ENCODE data around the gene PLPPR2.
A peak's percentile ranks its signal among the peaks of the same experiment; 100 is the strongest.
"Not testable (repeated sequence)": the region's sequence is repeated elsewhere in the genome, so short reads cannot be mapped to it uniquely, and the experiment has no call there.

The PLPPR2 gene

DNA sequence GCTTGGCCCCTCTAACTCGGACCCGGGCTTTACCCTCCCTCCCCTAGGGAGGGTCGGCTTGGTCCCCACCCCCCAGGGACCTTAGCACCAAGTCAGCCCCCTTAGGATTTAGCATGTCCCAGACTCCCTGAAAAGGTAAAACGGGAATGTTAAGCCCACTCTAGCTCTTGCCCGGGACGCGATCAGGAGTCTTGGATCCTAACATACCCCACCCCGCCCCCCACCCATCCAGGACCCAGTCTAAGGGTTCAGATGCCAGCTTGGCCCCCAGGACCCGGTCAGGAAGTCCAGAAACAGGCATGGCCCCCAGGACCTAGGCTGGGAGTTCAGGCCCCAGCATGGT is 28.4 kb downstream of the PLPPR2 start:
- in situ Hi-C loops (cut with MboI; ENCODE audit: low sequenced_read_pairs): no loop called here
- Histone ChIP-seq H3K9me3 (no peaks in the 10 kb centered on the region), H3K27me3 (ENCODE audit: low read depth) (no peaks in the 10 kb centered on the region), H3K4me3 (peak overlapping the region; percentile 30), H3K36me3 (replicated peaks) (no peaks in the 10 kb centered on the region), H3K4me1 (peaks cover 16% of the 10 kb centered on the region)
- DNase-seq (ENCODE audit: low spot score in 2 of 2): no peak

DNA sequence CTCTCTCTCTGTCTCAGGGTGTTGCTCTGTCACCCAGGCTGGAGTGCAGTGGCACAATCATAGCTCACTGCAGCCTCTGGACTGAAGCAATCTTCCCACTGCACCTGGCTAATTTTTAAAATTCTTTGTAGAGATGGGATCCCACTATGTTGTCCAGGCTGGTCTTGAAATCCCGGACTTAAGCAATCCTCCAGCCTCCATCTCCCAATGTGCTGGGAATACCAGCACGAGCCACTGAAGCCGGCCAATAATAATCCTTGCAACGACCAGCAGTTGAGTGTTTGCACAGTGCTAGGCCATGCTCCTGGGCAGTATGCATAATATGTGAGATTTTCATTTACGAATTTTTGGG is 29.5 kb downstream of the PLPPR2 start:
- Histone ChIP-seq H3K27me3 (ENCODE audit: low read depth) (no peaks in the 10 kb centered on the region), H3K36me3 (replicated peaks) (no peaks in the 10 kb centered on the region), H3K4me1 (peaks cover 16% of the 10 kb centered on the region), H3K4me3 (no peak overlapping the region), H3K9me3 (no peaks in the 10 kb centered on the region)
- in situ Hi-C loops (cut with MboI; ENCODE audit: low sequenced_read_pairs): no loop called here
- DNase-seq (ENCODE audit: low spot score in 2 of 2): no peak

DNA sequence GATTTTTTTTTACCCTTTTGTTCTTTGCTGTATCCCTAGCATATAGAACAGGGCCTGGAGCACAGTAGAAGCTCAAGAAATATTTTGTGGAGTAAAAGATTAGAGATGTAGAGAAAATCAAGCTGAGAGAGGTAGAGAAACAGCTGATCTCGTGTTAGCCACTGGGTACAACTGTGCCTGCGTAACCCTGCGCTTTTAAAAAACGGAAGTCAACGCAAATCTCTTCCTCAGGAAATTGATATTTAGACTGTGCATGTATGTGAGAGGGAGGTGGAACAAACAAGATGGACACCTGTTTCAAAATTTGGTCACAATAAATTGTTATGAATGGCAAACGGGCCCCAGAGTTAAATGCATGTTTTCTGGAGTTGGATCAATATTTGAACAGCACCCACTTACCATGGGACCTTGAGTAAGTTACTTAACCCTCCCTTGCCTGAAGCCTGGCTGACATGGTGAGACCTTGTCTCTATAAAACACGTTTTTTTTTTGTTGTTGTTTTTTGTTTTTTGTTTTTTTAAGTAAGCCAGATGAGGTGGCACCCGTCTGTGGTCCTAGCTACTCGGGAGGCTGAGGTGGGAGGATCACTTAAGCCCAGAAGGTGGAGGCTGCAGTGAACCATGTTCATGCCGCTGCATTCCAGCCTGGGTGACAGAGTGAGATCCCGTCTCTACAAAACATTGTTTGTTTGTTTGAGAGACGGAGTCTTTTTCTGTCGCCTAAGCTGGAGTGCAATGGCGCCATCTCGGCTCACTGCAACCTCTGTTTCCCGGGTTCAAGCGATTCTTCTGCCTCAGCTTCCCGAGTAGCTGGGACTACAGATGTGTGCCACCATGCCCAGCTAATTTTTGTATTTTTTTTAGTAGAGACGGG is 32.2 kb downstream of the PLPPR2 start:
- no peak for DNase-seq (ENCODE audit: low spot score in 2 of 2)
- Histone ChIP-seq H3K4me1 (peaks cover 7% of the 10 kb centered on the region), H3K9me3 (no peaks in the 10 kb centered on the region), H3K4me3 (no peak overlapping the region), H3K27me3 (ENCODE audit: low read depth) (no peaks in the 10 kb centered on the region), H3K36me3 (replicated peaks) (no peaks in the 10 kb centered on the region)
- in situ Hi-C loops (cut with MboI; ENCODE audit: low sequenced_read_pairs): no loop called here

DNA sequence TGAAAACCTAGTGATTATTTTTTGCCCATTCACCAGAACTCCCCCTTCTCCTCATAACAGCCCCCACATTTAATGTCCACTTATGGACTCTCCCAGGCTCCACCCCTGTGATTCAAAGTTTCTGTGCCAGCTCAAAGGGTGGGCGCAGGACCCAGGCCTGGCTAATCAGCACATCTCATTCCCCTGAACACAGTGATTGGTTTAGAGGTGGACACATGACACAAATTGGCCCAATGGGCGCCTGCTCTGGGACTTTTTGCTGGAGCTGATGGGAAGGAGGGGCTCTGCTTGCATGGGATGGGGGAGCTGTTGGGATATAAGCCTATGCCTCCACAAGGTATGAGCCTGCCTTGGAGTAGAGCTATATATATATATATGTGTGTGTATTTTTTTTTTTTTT is 35.1 kb downstream of the PLPPR2 start:
- Histone ChIP-seq H3K4me3 (no peak overlapping the region), H3K4me1 (no peaks in the 10 kb centered on the region), H3K9me3 (no peaks in the 10 kb centered on the region), H3K36me3 (replicated peaks) (no peaks in the 10 kb centered on the region), H3K27me3 (ENCODE audit: low read depth) (no peaks in the 10 kb centered on the region)
- DNase-seq (ENCODE audit: low spot score in 2 of 2): no peak
- in situ Hi-C loops (cut with MboI; ENCODE audit: low sequenced_read_pairs): no loop called here

- no peaks in the 10 kb centered on the region for H3K9me3 ChIP-seq
- H3K4me1 ChIP-seq: no peaks in the 10 kb centered on the region
- no peaks in the 10 kb centered on the region for H3K27me3 ChIP-seq (ENCODE audit: low read depth)
- no peak for DNase-seq (ENCODE audit: low spot score in 2 of 2)
- H3K4me3 ChIP-seq: no peak overlapping the region
- in situ Hi-C loops (cut with MboI; ENCODE audit: low sequenced_read_pairs): no loop called here
- no peaks in the 10 kb centered on the region for H3K36me3 ChIP-seq (replicated peaks)
Observed at GRCh38 chr19:11390933-11391680, 35.9 kb downstream of the PLPPR2 start.

DNA sequence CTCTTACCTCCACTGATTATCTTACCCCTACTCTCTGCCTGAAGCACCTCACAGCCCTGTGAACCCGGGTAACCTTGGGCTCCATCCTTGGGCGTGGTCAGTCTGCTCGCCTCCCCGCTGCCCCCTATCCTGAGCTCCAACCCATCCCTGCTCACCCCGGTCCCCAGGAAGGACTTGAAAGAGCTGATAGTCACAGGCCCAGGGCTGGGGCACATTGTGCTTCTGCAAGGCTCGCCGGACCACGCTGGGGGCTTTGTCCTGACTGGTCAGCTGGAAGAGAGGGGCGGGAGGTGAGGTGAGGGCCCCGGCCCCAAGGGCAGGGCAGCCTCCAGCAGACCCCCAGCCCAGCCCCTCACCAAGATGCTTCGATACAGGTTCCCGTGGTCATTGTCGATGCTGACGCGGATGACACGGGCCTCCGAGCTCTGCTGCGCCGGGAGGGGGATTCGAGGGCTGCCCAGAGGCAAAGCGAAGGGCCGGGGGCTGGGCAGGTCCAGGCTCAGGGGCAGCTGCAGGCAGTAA is 41.9 kb downstream of the PLPPR2 start:
- in situ Hi-C loops (cut with MboI; ENCODE audit: low sequenced_read_pairs): no loop called here
- Histone ChIP-seq H3K4me1 (no peaks in the 10 kb centered on the region), H3K4me3 (no peak overlapping the region), H3K9me3 (no peaks in the 10 kb centered on the region), H3K27me3 (ENCODE audit: low read depth) (no peaks in the 10 kb centered on the region), H3K36me3 (replicated peaks) (no peaks in the 10 kb centered on the region)
- DNase-seq (ENCODE audit: low spot score in 2 of 2): no peak

DNA sequence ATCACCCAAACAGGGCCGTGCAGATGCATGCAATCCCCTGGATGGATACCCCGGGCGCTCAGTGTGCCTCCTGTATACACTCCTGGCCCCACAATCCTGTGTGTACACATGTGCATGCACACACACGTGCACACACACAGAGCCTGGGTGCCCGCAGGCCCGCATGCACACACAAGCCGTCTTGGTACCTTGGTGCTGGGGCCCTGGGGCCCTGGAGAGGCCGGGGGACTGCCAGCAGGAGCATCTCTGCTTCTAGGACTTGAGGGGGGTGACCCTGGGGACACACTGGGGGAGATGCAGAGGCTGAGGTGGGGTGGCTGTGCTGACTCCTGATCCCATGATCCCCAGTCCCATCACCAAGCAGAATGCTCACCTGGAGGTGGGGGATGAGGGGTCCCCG is 44.4 kb downstream of the PLPPR2 start:
- H3K4me1 ChIP-seq: no peaks in the 10 kb centered on the region
- H3K27me3 ChIP-seq (ENCODE audit: low read depth): no peaks in the 10 kb centered on the region
- no peak overlapping the region for H3K4me3 ChIP-seq
- no peaks in the 10 kb centered on the region for H3K36me3 ChIP-seq (replicated peaks)
- no peaks in the 10 kb centered on the region for H3K9me3 ChIP-seq
- DNase-seq (ENCODE audit: low spot score in 2 of 2): no peak
- in situ Hi-C loops (cut with MboI; ENCODE audit: low sequenced_read_pairs): no loop called here

DNA sequence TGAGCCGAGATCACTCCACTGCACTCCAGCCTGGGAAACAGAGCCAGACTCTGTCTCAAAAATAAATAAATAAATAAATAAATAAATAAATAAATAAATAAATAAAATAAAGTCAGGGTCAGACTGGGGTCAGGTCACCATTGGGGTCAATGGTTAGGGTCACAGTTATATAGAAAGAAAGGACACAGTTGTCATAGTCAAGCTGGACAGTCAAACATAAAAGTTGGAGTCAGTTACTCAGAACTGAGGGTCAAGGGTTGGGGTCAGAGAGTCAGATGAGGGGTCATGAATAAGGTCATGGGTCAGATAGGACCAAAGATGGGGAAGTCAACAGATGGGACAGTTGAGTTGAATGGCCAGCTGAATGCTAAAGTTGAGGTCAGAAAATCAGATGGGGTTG is 45.6 kb downstream of the PLPPR2 start:
- Histone ChIP-seq H3K27me3 (ENCODE audit: low read depth) (no peaks in the 10 kb centered on the region), H3K36me3 (replicated peaks) (no peaks in the 10 kb centered on the region), H3K9me3 (no peaks in the 10 kb centered on the region), H3K4me3 (no peak overlapping the region), H3K4me1 (no peaks in the 10 kb centered on the region)
- no peak for DNase-seq (ENCODE audit: low spot score in 2 of 2)
- in situ Hi-C loops (cut with MboI; ENCODE audit: low sequenced_read_pairs): no loop called here

GRCh38 chr19:11401808-11402543 is 46.7 kb downstream of the PLPPR2 start:
- 0 out of 2 replicates have a peak, but pooled peaks cover 3% of the 10 kb centered on the region for H3K27me3 ChIP-seq (ENCODE audit: low read depth)
- no peaks in the 10 kb centered on the region for H3K36me3 ChIP-seq (replicated peaks)
- no peaks in the 10 kb centered on the region for H3K4me1 ChIP-seq
- H3K4me3 ChIP-seq: no peak overlapping the region
- no peaks in the 10 kb centered on the region for H3K9me3 ChIP-seq
- in situ Hi-C loops (cut with MboI; ENCODE audit: low sequenced_read_pairs): no loop called here
- DNase-seq (ENCODE audit: low spot score in 2 of 2): no peak

- 0 out of 2 replicates have a peak, but pooled peaks cover 3% of the 10 kb centered on the region for H3K27me3 ChIP-seq (ENCODE audit: low read depth)
- no peaks in the 10 kb centered on the region for H3K36me3 ChIP-seq (replicated peaks)
- in situ Hi-C loops (cut with MboI; ENCODE audit: low sequenced_read_pairs): no loop called here
Observed at GRCh38 chr19:11404588-11405222, 49.5 kb downstream of the PLPPR2 start.

GRCh38 chr19:11405846-11406643 is 50.8 kb downstream of the PLPPR2 start:
- DNase-seq (ENCODE audit: low spot score in 2 of 2): peak in 1 of 2 experiments; percentile 59
- peak overlapping the region; percentile 1; the same call in 1 of the 2 replicates for H3K4me3 ChIP-seq
- H3K27me3 ChIP-seq (ENCODE audit: low read depth): 0 out of 2 replicates have a peak, but pooled peaks cover 3% of the 10 kb centered on the region
- in situ Hi-C loops (cut with MboI; ENCODE audit: low sequenced_read_pairs): no loop called here
- H3K36me3 ChIP-seq (replicated peaks): no peaks in the 10 kb centered on the region
- H3K9me3 ChIP-seq: no peaks in the 10 kb centered on the region
- no peaks in the 10 kb centered on the region for H3K4me1 ChIP-seq

More at GRCh38 chr19:11404588-11405222, 49.5 kb downstream of the PLPPR2 start:
- no peak for DNase-seq (ENCODE audit: low spot score in 2 of 2)
- no peaks in the 10 kb centered on the region for H3K4me1 ChIP-seq
- H3K4me3 ChIP-seq: no peak overlapping the region
- H3K9me3 ChIP-seq: no peaks in the 10 kb centered on the region

DNA sequence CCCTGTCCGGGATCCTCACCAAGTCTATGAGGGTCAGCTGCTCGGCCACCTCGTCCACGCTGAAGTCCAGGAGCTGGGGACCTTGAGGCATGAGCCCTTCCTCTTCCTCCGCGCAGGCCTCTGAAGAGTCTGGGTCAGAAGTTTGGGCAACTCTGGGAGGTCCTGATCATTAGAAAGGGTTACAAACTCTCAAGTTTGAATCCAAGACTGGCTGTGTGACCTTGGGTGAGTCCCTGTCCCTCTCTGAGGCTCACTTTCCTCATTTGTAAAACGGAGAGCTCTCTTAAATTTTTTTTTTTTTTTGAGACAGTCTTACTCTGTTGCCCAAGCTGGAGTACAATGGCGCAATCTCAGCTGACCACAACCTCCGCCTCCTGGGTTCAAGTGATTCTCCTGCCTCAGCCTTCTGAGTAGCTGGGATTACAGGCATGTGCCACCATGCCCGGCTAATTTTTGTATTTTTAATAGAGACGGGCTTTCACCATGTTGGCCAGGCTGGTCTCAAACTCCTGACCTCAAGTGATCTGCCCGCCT is 51.5 kb downstream of the PLPPR2 start:
- DNase-seq (ENCODE audit: low spot score in 2 of 2); H3K4me3 ChIP-seq; in situ Hi-C loops (cut with MboI; ENCODE audit: low sequenced_read_pairs); H3K27me3 ChIP-seq (ENCODE audit: low read depth); H3K36me3 ChIP-seq (replicated peaks); H3K9me3 ChIP-seq; H3K4me1 ChIP-seq: not testable (repeated sequence)
